CD4-positive, alpha-beta T cell treated with Interleukin-15 for 4 hours (primary cell): ENCODE results near the gene MADD.
A peak's percentile ranks its signal among the peaks of the same experiment; 100 is the strongest.

Experiments used
- DNase-seq: peaks from one replicate; pipeline ENCODE4 v3.0.0-alpha.2; 2020; ENCODE audit warnings: low spot score

The MADD gene

DNA sequence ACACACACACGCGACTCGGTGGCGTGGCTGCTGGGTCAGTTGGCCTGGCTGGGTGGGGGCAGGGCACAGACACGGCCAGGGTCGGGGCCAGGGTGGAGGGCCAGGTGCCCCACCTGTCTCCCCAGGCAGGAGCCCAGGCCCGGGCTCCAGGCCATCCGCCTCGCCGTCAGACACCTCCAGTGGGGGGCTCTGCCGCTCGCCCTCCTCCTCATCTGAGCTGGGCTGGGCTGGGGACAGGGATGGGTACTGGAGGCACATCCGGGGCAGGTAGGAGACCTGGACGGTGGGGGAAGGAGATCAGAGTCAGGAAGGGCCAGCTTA, 88.8 kb downstream of the MADD start:
- DNase-seq = no peak

DNA sequence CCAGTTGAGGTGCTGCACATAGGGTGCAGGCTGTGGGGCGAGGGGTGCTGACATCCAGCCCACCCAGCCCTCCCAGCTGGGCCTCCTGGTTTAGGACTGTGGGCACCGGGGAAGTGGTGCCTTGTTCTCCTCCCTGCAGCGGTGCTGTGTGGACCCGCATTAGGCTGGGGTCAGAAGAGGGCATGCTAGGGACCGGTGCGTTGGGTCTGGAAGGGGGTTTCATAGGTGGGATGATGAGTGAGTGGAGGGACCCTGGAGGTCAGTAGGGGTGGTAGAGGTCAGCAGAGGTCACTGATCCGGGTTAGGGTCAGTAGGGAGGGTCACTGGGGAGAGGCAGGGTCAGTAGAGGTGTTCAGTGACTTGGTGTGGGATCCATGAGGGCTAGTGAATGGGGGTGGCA, 89.2 kb downstream of the MADD start:
- DNase-seq = no peak

DNA sequence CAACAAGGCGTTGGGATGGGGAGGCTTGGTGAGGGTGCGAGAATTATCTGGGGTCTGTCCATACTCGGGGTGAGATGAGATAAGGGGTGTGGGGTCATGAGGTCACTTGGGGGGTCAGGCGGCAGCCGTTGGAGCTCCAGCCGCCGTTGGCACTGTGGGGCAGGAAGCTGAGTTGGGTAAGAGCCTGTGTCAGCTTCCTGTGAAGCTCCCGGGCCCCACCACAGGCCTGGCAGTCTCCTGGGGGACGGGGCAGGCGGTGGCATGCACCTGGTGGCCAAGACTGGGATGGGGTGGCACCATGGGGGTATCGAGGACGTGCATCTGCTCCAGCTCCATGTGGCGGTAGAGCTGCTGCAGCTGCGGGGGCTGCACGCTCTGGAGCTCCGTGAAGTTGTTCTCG, 89.7 kb downstream of the MADD start:
- DNase-seq = no peak

DNA sequence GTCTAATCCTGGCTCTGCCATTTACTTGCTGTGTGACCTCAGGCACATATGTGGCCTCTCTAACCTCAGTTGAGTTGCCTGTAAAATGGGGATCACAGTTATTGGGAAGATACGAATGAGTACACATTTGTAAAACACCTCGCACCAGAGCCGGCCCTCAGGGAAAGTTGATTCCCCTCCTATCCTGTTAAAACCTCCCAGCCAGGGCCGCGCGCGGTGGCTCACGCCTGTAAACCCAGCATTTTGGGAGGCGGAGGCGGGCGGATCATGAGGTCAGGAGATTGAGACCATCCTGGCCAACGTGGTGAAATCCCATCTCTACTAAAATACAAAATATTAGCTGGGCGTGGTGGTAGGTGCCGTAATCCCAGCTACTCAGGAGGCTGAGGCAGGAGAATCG, 90.4 kb downstream of the MADD start:
- DNase-seq = no peak

DNA sequence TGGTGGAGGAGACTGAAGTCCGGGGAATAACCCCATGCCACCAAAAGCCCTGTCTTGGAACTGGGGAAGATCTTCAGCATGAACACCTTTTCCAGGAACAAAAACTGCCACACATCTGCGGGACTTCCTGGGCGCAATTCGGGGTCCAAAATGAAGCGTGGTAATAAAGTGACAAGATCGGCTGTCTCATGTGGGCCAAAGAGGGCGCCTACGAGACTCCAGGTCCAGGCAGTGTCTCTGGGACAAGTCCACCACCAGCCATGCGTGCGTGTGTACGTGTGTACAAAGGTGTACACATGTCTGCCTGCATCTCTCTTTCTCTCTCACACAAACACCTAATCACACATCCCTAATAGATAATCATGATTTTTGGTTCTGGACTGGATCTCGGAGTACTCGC, 91.5 kb downstream of the MADD start:
- DNase-seq = no peak

DNA sequence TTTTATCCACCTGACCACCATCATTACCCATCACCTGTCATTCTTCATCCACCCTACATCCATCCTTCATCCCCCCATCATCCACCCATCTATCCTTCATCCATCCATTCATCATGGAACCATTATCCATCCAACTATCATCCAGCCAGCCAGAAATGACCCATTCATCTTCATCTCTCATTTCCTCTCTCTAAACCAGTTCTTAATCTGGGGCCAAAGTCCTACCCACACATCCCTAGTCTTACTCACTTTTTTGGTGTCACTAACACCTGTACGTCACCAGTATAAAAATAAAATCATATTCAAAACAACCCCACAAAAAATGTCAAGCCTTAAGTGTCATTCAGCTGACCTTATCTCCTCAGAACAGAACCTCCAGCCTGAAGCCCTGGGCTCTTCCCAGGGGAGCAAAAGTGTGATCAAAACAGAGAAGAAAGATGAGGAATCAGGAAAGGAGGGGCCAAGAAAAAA, 96.1 kb downstream of the MADD start:
- DNase-seq = no peak

DNA sequence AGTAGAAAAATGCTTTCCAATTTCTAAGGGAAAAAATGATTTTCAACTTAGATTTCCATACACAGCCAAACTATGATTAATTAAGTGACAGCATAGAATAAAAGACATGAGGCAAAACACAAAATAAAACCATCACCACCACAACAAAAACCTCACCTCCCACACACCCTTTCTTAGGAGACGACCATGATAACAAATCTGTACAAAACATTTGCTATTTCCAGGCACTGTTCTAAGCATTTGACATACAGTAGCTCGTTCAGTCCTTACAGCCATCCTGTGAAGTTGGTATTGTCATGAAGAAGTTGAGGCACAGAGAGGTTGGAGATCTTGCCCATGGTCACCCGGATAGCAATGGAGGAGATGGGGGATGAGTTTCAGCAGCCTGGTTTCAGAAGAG, 99.7 kb downstream of the MADD start:
- DNase-seq = no peak

DNA sequence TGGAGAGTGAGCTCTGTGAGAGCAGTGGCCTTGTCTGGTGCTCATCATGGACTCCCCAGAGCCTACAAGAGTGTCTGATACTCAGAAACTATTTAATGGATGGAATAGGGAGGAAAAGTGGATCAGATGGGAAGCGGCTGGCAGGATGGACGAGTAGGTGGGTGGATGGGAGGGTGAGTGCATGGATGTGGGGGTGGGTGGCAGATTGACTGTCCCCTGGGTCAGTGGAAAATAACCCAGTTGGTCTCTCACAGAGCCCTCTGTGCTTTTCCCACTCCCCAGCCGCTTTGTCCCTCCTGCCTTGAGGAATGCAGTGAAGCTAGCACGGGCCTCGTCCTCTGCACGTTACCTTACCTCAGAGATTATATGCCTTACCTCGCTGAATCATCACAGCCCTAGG, 102.5 kb downstream of the MADD start:
- DNase-seq = no peak

DNA sequence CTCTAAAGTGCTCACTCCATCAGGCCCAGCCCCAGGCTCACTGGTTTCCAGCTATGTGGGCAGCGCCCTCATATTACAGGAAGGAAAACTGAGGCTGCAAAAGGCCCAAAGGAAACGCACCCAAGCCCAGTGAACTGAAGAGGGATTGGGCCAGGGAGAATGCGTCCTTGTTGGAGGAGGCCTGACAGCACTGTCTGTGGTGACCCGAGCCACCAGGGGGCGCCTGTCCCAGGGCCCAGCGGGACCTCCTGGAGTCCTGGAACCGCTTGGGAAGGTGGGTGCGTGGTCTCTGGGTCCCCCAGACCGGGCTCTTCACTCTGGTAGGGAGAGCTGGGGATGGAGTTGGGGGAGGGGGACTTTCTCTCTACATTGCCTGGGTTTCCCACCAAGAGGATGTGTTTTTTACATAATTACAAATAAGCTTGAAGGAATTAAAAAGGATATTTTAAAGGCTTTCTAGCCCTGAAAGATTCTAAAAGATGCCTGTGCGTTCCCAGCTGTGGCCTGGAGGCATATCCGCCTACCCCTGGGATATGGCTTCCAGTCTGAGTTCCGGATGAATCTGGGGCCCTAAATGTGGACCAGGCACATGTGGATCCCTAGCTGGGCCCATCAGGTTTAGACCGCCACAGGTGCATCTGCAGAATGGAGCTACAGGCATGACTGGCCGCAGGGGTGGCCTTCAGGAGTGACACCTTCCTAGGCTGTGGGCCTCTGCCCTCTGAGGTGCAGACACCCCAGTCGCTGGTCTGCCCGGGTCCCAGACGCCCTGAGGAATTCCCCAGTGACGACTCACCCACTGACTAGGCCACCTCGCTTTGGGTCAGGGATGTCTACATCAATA, 104.2 kb downstream of the MADD start:
- DNase-seq = peak; percentile 84

DNA sequence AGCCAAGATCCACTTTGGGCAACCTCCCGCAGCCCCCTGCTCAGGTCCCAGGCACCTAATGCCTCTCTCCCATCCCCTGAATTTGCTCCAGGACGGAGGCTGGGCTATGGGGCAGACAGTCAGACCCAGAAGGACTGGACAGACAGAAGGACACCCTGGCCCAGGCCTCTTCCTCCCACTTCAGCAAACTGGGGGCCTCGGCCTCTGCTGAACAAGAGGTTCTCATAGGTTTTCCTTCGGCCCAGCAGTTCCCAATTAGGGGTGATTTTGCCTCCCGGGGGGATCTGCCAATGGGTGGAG, 104.7 kb downstream of the MADD start:
- DNase-seq = no peak

DNA sequence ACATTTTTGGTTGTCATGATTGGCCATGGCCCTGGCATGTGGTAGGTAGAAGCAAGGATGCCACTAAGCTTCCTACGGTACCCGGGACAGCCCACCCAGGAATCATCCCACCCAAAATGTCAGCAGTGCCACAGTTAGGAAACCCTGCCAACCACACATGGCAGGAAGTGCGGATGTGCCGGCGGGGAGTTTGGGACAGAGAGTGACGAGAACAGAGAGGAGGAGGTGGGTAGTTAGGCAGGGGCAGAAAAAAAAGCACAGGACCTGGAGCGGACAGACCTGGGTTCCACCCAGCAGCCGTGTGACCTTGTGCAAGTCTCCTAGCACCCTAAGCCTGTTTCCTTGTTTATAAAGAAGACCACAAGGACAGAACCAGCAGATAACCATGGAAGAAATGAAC, 105.1 kb downstream of the MADD start:
- DNase-seq = no peak

DNA sequence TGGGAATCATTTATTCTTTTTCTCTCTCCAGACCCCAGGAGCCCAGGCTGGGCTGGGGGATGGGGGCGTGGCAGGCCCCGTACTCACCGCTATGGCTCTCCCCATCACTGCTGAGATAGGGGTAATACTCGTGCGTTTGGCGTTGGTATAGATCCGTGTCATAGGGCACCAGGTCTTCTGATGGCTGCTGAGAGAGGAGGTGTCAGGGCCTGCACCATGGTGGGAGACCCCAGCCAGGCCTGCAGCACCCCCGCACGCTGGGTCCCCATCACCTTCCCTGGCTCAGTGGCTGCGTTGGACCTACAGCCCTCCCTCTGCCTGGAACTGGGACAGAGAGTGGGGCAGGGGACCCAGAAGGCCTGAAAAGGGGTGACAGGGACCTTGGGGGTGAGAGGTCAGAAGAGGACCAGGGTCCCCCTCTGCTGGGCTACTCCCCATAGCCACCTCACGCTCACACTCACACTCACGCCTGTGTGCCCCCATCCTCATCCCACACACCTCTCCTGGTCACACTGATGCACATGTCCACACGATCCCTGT, 105.7 kb downstream of the MADD start:
- no peak for DNase-seq

DNA sequence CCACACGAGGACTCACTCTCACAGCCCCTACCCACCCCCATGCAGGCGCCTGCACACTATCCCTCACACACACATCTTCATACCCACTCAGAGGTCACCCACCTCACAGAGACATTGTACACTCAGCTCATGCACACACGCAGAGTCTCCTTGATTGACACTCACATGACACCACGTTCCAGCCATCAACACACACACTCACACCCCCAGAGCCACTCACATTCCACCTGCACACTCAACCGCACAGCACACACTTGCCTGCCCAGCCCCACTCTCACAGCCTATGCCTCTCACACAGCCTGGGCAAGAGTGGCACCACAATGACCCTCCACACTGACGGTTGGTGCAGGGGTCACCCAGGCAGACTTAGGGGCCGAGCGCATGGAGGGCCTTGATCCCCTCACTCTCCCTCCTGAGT, 106.2 kb downstream of the MADD start:
- DNase-seq = no peak

DNA sequence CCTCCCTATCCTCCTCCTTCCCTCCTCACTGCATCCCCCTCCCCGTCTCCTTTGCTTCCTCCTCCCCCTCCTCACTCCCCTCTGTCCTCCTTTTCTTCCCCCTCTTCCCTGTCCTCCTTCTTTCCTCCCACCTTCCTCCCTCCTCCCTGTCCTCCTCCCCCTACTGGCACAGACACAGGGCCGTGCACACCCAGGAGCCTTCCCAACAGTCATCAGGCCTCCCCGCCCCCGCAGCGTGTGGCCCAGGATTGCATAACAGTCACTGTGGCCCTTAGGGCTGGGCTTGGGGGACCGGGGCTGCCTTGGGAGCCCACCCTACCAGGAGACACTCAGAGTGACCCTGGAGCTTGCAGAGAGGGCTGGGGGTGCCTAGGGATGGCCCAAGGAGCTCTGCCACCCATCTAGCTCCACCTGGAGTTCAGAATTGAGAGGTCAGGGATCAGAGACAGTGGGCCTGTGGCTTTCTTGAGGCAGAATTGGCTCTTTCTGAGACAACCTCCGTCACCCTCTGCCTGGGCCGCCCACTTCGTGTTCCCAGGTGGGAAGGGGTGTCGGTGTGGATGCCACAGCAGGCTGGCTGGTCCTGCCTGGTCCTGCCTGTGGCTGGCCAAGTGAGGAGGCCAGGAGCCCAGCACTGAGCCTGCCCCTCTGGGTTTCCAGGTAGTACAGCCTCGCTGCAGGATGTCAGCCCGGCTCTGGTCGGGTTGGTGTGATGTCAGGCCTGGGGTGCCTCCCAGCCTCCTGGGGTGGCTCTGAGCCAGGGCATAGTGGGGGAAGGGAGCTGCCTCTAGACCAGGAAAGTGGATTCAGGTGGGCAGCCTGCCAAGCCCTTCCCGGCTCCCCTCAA, 106.8 kb downstream of the MADD start:
- DNase-seq = no peak

DNA sequence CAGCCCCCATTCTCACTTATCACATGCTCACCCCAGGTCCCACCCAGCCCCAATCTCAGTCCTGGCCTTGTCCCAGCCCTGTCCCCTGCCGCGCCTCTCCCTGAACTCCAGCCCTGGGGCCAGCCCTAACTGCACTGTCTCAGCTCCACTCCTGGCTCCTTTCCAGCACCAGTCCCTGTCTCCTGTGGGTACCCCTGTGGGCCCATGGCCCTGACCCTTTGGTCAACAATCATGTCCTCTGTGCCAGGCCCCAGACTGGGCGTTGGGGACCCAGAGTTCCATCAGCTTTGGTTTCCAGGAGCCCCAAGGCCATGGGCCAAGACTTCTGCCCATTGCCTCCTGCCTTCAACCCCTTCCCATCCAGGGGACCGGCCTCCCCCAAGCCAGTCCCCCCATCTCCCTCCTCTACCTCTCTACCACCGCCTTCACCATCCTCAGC, 107.7 kb downstream of the MADD start:
- DNase-seq = no peak

DNA sequence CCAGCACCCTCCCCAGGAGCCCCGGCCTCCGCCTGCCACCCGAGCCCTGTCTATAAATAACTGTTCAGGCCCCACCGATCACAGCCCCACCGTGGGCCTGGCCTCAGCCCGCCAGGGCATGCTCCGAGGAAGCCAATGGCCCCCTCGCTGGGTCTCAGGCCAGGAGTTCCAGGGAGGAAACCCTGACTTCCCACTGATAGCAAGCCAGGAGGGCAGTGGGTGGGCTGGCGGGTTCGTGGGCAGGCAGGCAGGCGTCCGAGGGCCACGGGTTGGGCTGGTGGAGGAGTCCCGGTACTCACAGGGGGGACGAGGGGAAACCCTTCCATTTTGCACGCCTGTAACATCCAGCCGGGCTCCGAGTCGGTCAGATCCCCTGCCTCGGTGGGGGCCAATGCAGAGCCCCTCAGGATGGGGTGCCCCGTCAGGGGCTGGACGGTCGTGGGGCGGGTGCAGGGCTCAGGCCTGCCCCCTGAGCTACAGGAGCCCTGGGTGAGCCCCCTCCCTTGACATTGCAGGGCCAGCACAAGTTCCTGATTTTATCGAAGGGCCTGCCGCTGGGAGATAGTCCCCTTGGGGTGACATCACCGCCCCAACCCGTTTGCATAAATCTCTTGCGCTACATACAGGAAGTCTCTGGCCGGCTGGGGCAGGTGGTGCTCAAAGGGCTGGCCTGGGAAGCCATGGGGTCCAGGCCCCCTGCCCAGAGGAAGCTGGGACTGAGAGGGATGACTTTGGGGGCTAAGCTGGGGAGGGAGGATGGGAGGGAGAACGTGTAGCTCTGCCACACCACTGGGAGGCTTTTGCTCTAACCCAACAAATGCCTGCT, 108.3 kb downstream of the MADD start, which contains the start of gene SPI1:
SPI1 (minus strand) TSS at position 538 of the 826 bp plus-strand sequence; CDS start at position 344, 194 bp downstream.
- DNase-seq = peak; percentile 10

DNA sequence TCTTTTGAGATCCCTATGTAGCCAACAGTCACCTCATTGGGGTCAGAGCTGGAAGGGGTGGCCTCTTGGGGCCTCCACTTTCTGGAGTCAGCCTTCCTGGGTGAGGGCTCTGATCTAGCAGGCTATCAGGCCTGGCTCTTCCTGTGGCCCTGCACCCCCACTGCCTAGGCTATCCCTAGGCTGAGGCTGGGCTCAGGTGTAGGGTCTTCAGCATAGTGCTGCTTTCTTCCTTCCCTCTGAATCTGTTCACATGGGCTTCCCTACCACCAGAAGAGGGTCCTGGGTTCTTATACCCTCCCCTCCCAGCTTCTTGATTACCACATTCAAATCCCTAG, 108.9 kb downstream of the MADD start:
- DNase-seq = no peak

DNA sequence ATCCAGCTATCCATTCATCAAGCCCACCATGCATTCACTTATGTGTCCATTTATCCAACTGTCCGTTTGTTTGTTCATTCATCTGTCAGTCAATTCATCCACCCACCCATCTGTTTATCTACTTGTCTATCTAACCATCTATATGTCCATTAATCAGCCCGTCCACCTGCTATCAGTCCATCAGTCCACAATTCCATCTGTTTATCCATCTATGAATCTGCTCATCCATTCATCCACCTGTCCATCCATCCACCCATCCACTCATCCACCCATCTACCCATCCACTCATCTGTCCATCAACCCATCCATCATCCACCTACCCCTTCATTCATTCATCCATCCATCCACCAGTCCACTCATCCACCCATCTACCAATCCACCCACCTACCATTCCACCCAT, 109.4 kb downstream of the MADD start:
- no peak for DNase-seq
